ENCODE results near the gene TBX21.

TBX21 gene

GRCh38 chr17:47704736-47705135 lies 28.3 kb upstream of the TBX21 start:
- no peak for TF ChIP-seq CTCF (conservative IDR thresholded peaks at IDR 0.05; ENCODE audit: low read depth, low read length)
- H3K4me3 ChIP-seq (ENCODE audit: low read length), result no peak overlapping the region
- DNase-seq (ENCODE audit: low read depth), result no peak

- H3K4me3 ChIP-seq (ENCODE audit: low read length), result no peak overlapping the region
- TF ChIP-seq CTCF (conservative IDR thresholded peaks at IDR 0.05; ENCODE audit: low read depth, low read length), result no peak
- DNase-seq (ENCODE audit: low read depth), result no peak
Observed at GRCh38 chr17:47705536-47706530, 27.2 kb upstream of the TBX21 start.

GRCh38 chr17:47707056-47707804 lies 25.8 kb upstream of the TBX21 start:
- no peak for TF ChIP-seq CTCF (conservative IDR thresholded peaks at IDR 0.05; ENCODE audit: low read depth, low read length)
- no peak overlapping the region for H3K4me3 ChIP-seq (ENCODE audit: low read length)
- DNase-seq (ENCODE audit: low read depth), result no peak

GRCh38 chr17:47707884-47708283 lies 25.2 kb upstream of the TBX21 start:
- DNase-seq (ENCODE audit: low read depth), result no peak
- no peak overlapping the region for H3K4me3 ChIP-seq (ENCODE audit: low read length)

GRCh38 chr17:47708312-47708863 lies 24.6 kb upstream of the TBX21 start:
- DNase-seq (ENCODE audit: low read depth), result no peak
- no peak for TF ChIP-seq CTCF (conservative IDR thresholded peaks at IDR 0.05; ENCODE audit: low read depth, low read length)
- no peak overlapping the region for H3K4me3 ChIP-seq (ENCODE audit: low read length)

More at GRCh38 chr17:47707884-47708283, 25.2 kb upstream of the TBX21 start:
- TF ChIP-seq CTCF (conservative IDR thresholded peaks at IDR 0.05; ENCODE audit: low read depth, low read length), result no peak

GRCh38 chr17:47708864-47709541 lies 24.0 kb upstream of the TBX21 start:
- no peak for DNase-seq (ENCODE audit: low read depth)
- no peak overlapping the region for H3K4me3 ChIP-seq (ENCODE audit: low read length)
- TF ChIP-seq CTCF (conservative IDR thresholded peaks at IDR 0.05; ENCODE audit: low read depth, low read length), result no peak

Measured in retinal pigment epithelial cell (primary cell).